Measurements from ENCODE around the gene ADAMTS12. TPM values are rescaled to one million over a fixed set of nuclear protein-coding genes. Genes with fewer than 3 reads are reported as not detected.

ADAMTS12 gene
- total and polyA plus RNA-seq, 2 of the 8 experiments (the other 6 are each of a cell fraction or from before 2014, with no cell fraction given) = 6.4 to 12.8 TPM

DNA sequence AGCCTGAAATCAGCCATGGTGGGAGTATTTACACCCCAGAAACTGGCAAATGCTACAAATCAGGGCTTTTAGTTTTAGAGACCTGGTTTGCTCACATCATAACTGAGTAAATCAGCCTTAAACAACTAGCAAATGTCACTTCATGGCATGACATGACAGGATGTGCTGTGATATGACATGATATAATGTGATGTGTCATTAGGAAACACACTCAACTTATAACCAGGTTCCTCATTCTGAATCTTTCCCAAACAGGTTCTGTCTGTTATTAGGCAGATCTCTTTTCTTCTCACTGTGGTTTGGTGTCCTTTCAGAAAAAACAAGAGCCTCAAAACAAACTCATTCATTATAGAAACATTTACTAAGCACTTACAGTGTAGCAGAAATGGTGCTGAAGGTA, 90.5 kb downstream of the ADAMTS12 start (continued):
- TF ChIP-seq SAP30 (IDR thresholded peaks at IDR 0.05; ENCODE audit: insufficient read depth, insufficient replicate concordance, low read length) (no peak), RBBP5 (IDR thresholded peaks at IDR 0.05; ENCODE audit: borderline replicate concordance, low read depth, low read length) (no peak), SP1 (IDR thresholded peaks at IDR 0.05; ENCODE audit: low read depth, low read length) (no peak), PHF8 (conservative IDR thresholded peaks at IDR 0.05; ENCODE audit: low read depth, low read length) (no peak), SP2 (IDR thresholded peaks at IDR 0.05; ENCODE audit: low read length) (no peak)
- TF ChIP-seq, protein P1, sequence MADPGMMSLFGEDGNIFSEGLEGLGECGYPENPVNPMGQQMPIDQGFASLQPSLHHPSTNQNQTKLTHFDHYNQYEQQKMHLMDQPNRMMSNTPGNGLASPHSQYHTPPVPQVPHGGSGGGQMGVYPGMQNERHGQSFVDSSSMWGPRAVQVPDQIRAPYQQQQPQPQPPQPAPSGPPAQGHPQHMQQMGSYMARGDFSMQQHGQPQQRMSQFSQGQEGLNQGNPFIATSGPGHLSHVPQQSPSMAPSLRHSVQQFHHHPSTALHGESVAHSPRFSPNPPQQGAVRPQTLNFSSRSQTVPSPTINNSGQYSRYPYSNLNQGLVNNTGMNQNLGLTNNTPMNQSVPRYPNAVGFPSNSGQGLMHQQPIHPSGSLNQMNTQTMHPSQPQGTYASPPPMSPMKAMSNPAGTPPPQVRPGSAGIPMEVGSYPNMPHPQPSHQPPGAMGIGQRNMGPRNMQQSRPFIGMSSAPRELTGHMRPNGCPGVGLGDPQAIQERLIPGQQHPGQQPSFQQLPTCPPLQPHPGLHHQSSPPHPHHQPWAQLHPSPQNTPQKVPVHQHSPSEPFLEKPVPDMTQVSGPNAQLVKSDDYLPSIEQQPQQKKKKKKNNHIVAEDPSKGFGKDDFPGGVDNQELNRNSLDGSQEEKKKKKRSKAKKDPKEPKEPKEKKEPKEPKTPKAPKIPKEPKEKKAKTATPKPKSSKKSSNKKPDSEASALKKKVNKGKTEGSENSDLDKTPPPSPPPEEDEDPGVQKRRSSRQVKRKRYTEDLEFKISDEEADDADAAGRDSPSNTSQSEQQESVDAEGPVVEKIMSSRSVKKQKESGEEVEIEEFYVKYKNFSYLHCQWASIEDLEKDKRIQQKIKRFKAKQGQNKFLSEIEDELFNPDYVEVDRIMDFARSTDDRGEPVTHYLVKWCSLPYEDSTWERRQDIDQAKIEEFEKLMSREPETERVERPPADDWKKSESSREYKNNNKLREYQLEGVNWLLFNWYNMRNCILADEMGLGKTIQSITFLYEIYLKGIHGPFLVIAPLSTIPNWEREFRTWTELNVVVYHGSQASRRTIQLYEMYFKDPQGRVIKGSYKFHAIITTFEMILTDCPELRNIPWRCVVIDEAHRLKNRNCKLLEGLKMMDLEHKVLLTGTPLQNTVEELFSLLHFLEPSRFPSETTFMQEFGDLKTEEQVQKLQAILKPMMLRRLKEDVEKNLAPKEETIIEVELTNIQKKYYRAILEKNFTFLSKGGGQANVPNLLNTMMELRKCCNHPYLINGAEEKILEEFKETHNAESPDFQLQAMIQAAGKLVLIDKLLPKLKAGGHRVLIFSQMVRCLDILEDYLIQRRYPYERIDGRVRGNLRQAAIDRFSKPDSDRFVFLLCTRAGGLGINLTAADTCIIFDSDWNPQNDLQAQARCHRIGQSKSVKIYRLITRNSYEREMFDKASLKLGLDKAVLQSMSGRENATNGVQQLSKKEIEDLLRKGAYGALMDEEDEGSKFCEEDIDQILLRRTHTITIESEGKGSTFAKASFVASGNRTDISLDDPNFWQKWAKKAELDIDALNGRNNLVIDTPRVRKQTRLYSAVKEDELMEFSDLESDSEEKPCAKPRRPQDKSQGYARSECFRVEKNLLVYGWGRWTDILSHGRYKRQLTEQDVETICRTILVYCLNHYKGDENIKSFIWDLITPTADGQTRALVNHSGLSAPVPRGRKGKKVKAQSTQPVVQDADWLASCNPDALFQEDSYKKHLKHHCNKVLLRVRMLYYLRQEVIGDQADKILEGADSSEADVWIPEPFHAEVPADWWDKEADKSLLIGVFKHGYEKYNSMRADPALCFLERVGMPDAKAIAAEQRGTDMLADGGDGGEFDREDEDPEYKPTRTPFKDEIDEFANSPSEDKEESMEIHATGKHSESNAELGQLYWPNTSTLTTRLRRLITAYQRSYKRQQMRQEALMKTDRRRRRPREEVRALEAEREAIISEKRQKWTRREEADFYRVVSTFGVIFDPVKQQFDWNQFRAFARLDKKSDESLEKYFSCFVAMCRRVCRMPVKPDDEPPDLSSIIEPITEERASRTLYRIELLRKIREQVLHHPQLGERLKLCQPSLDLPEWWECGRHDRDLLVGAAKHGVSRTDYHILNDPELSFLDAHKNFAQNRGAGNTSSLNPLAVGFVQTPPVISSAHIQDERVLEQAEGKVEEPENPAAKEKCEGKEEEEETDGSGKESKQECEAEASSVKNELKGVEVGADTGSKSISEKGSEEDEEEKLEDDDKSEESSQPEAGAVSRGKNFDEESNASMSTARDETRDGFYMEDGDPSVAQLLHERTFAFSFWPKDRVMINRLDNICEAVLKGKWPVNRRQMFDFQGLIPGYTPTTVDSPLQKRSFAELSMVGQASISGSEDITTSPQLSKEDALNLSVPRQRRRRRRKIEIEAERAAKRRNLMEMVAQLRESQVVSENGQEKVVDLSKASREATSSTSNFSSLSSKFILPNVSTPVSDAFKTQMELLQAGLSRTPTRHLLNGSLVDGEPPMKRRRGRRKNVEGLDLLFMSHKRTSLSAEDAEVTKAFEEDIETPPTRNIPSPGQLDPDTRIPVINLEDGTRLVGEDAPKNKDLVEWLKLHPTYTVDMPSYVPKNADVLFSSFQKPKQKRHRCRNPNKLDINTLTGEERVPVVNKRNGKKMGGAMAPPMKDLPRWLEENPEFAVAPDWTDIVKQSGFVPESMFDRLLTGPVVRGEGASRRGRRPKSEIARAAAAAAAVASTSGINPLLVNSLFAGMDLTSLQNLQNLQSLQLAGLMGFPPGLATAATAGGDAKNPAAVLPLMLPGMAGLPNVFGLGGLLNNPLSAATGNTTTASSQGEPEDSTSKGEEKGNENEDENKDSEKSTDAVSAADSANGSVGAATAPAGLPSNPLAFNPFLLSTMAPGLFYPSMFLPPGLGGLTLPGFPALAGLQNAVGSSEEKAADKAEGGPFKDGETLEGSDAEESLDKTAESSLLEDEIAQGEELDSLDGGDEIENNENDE (IDR thresholded peaks at IDR 0.05; ENCODE audit: insufficient replicate concordance, low read length) = no peak

All from H1 (cell line).